GM19328 (cell line): ENCODE results near the gene SKOR1.

Experiments
- ATAC-seq: cut with Tn5 transposase; IDR thresholded peaks from one replicate; pipeline ENCODE4 v1.9.1; 2021; ENCODE audit warnings: mild to moderate bottlenecking, moderate library complexity; ENCODE audit not compliant: unreplicated experiment

Gene SKOR1

DNA sequence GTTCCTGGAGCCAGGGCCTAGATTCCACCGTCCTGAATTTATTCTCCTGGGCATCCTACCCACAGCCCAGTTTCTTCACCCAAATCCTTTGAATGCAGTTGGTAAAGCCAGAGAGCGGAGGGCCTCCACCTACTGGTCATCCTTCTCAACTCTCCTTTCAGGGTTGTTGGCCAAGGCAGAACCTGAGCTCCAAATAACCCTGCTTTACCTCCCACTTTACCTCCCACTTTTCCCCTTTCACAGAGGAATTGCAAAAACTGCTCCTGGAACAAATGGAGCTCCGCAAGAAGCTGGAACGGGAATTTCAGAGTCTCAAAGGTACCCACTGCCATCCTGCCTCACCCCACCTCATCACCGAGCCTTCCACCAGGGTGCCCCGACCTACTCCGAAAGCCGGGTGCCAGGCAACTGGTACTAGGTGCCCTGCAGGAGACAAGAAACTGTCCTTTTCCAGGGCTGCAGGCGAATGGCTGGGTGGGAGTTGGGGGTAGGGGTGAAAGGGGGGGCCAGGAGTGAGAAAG is 6.8 kb downstream of the SKOR1 start:
- no peak for ATAC-seq

DNA sequence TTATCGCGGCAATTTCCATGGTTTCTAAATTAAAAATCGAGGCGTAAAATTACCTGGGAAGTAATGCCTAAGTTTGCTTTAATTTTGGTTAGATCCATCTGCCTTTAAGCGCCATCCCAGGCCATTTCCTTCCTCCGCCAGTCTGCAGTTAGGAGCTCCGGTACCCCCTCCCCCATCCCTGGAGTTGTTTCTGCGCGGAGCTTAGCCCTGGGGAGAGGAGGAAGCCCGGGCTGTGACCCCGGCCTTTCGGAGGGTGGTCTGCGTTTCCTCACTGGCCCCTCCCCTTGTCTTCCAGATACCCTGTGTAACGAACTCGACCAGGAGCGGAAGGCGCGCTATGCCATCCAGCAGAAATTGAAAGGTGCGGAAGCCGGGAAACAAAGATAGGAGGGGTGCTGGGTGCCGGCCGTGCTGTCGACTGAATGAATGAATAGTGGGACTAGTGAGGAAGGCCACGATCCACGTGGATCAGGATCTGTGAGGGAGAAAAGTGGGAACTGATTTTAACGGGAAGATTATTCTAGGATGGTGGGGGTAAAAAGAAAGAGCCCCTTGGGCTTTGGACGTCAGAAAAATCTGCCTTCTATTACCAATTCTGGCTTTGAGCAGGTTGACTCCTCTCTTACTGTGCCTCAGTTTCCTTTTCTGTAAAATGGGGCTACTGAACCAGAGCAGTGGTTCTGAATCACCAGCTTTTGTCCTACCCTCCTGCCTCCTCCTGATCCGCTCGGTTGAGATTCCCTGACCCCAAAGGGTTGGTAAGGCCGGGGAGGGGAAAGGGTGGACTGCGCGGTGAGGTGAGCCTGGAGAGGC is 7.8 kb downstream of the SKOR1 start:
- no peak for ATAC-seq

DNA sequence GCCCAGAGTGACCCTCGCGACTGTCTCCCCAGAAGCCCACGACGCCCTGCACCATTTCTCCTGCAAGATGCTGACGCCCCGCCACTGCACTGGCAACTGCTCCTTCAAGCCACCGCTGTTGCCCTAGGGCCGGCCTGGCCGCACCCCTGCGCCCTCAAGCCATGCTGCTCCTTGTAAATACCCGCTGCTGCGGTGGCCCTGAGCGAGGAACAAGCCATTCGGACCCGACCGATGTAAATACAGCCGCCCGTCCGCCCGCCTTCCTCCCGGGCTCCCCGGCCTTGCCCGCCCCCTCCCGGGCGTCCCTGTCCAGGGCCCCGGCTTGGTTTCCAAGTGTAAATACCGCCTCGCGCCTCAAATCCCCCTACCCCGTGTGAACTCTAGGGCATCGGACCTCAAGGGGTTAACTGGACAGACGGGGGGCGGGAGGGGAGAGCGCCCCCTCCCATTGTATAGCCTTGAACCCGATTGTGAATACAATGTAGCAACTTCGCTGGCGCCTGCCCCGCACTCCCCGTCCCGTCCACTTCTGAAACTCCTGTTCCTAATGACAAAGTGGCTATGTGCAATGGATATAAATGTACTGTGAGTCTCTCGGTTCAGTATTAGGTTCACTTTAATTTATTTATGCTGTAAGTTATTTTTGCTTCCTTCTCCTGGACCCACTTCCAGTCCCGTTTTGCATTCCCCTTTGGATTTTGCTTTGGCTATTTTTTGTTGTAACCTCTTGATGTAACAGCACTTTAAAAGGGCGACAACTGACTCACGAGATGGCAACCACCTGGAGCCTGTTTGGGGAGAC is 8.6 kb downstream of the SKOR1 start:
- no peak for ATAC-seq

DNA sequence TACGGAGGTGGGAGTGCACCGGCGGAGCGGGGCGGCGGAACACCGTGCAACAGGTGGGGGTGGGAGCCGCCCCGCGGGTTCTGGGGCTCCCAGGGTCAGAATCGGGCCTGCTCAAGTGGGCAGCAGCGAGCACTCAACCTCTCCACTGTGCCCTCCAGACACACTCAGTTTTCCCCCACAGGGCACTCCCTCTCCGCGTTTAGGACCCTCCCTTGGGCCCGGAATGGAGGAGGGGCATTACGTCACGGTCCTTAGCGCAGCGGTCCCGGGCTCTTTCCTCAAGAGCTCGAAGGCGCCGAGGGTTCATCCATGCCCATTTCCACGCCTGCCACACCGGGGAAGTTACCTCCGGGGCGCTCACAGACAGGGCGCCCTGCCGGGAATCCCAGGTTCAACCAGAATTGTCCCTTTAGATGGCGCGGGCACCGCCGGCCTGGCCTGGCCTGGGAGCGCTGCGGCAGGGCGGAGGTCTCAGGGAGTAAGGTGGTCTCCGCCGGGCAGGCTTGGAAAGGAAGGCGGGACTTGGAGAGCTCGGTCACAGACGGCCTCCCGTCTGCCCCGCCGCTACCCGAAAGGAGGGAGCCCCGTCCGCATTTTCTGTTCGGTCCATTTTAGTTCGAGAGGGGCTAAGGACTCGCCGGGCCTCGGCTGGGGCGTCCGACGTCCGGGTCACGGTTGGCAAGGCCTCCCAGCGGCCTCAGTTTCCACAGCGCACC is 9.4 kb downstream of the SKOR1 start:
- ATAC-seq = no peak

DNA sequence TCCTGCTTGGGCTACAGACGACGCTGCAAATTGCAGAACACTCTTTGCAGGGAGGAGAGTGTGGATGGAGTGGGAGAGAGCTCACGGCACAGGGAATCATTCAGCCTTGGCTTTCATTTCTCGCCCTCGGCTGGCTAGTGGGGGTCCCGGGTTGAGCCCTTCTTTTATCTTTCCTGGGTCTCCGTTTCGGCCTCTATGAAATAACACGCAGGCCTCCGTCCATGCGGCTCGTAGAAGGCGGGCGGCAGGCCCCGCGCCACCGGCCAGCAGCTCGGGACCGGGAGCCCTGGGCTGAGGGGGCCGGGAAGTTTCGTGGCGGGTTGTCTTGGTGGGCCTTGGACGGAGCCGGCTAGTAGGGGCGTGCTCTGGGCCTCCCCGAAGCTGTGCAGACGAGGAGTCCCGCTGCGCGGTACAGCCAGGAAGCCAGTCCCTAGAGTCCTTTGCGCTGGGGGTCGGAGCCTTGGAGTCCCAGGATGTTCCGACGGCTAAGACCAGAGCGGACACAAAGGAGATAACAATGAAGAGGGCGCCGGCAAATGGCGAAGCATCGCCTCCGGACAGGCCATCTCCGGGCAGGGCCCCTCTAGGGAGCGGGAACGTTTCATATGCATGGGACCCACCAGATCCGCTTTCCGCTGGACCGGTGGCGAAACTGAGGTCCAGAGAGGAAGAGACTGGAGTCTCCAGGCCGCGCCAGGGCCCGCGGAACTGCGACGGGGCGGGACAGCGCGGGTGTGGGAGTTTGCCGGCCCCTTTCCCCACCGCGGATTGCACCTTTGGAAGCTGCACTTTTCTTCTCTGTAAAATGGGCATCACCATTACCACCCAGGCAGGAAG is 10.2 kb downstream of the SKOR1 start:
- no peak for ATAC-seq

DNA sequence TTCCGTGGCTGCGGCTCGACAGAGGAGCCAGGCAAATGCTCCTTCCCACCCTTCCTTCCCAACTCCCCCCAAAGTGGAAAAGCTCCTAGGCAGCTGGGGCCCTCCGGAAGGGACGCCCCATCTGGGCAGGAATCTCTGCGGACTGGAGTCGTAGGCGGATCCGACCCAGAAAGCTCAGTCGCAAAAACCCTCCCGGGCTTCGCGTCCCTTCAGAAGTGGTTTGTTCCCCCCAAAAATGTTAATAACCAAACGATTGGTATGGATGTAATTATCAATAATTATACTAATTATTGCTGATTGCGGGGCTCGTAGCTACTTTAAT is 10.8 kb downstream of the SKOR1 start:
- no peak for ATAC-seq

DNA sequence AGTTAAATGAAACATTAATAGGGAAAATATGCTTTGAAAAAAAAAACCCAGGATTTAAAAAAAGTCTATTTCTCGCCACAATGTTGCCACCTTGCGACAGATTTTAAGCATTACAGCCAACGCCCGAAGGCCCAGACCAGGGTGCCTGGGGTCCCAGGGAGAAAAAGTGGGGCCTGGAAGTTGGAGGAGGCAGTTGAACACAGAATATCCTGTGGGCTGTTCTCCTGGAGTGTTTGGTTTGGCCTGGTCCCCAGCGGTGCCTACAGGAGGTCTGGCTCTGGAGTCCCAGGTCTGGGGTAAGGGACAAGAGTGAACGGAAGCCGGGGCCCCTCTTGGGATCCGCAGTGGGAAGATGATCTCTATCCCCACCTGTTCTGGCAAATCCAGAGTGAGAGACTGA is 11.2 kb downstream of the SKOR1 start:
- no peak for ATAC-seq

DNA sequence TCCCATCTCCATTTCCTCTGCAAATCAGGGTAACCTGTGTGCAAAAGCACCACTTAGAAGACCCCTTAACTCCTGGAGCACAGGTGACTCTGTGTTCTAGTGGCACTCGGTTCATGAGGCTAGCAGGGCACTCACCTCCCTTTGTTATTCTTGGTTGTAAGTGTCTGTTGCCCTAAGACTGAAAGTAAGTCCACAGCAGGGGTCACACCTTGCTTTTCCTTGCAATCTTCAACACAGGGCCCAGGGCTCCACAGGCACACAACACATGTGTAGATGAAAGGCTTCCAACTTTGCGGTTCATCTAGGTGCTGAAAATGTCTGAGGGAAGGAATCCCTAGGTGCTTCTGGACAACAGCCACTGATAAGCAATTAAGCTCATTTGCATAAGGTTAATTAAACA is 11.6 kb downstream of the SKOR1 start:
- ATAC-seq = no peak

DNA sequence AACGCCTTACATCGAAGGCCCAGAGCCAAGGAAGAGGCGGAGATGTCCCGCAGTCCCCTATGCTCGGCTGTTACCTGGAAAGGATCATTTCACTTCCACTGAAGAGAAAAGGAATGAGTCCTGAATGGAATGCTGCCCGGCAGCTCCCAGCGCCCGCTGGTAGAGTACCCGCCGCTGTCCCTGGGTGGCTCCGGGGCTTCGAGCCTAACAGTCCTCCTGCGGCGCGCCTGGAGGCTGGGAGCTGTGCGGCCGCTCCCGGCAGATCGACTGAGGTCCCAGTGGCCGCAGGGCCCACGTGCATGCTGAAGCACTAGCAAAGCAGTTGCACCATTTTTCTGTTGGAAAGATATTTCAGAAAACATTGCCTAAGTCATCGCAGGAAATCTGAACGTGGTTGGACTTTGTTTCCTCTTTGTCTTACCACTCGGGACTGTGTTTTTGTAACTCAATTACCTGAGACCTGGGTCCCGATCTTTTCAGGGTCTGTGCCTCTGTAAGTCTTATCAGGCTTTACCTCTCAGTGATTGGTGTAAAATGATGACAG is 13.6 kb downstream of the SKOR1 start:
- ATAC-seq = no peak

DNA sequence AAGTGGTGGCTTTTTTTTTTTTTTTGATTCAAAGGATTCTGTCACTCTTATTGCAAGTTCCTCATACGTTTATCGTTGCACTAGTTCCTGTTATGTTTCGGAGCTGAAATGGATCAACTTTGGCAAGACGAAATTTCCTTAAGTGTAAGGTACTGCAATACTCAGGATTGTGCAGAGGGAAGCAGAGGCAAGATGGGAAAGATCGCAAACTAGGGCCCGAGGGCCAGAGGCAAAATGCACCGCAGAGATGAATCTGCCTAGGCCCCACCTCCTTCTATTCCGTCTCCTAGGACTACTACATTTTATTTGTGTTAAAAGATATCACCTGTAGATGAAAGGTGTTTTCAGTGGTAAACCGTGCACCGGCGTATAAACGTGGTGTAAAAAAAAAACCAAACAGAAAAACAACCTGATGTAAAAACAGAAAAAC is 14.2 kb downstream of the SKOR1 start:
- no peak for ATAC-seq

DNA sequence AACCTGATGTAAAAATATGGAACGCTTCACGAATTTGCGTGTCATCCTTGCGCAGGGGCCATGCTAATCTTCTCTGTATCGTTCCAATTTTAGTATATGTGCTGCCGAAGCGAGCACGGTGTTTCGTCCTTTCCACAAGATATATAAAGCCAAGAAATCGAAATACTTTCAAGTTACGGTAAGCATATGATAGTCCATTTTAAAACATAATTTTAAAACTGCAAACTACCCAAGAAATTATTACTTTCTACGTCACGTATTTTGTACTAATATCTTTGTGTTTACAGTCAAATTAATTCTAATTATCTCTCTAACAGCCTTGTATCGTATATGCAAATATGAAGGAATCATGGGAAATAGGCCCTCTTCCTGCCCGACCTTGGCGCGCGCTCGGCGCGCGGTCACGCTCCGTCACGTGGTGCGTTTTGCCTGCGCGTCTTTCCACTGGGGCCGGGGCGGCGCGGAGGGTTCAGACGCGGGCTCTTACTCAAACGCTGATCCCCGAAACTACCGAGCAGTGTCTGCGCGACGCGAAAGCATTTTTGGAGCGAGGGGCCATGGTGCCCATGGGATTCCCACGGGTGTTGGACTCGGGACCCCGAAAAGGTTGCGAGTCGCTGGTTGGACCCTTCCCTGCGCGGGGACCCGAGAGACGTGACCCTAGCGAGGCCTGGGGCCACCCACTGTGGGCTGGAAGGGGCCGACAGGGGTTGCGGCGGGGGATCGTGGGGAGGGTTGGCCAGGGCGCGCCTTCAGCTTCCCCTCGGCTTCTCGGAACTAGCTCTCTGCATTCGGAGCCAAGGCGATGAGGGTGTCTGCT is 14.8 kb downstream of the SKOR1 start, which contains the start of gene RNU6-1:
RNU6-1 (minus strand) TSS at position 117 of the 820 bp plus-strand sequence.
- ATAC-seq = peak; percentile 76

DNA sequence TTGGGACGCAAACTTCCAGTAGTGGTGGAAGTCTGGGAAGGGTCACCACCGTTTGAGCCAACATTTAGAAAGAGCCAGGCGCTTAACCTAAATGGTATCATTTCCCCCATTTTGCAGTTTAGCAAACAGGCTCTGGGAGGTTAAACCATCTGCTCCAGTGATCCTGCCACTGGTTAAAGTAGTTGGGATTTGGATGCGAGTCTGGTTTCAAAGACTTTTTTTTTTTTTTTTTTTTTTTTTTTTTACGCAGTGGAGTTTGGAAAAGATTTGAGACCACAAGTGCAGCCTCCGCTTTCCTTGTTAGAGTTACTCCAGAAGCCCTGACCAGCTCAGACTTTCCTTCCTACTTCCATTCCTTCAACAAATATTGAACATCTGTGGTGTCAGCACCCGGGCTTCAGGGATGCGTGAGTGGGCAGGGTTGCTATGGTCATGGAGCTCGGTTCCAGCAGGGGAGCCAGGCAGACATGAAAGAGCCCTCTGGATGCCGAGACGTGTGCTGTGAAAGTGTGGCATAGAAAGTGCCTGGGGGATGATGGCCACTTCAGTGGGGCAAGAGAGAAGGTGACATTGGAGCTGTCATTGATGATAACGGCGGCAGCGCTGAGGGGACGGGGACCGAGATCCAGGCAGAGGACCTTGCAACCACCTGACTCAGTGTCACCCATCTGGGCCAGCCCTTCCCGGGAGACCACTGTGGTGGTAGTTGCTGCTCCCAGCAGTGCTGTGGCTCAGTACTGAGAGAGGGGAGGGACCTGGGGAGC is 15.6 kb downstream of the SKOR1 start:
- ATAC-seq = no peak

DNA sequence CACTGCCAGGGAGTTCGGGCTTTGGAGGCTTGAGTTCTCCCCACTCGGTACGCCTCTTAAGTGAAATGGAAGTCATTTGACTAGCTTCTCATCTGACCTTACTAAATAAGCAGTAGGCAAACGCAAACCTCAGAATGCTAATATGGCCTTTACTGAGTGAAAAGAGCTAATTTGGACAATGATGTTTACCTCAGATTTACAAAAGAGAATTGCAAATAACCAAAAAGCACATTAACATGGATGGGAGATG is 16.1 kb downstream of the SKOR1 start:
- no peak for ATAC-seq

DNA sequence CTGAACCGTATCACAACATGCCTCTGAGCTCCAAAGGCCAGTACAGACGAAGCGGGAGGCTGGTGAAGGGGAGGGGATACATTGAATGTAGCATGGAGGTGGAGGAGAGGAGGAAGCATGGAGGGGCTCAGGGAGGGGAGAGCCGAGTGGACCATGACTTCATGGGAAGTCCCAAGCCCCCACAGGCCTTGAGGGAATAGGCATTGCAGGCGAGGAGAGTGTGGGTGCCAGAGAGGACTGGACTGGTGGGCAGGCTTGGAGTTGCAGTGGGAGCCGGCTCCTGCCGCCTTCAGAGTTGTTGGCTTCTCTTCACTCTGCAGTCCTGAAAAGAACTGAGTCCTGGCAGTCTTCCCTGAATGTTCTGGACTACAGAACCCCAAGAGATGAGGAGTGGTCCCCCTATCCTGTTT is 17.8 kb downstream of the SKOR1 start:
- ATAC-seq = no peak

DNA sequence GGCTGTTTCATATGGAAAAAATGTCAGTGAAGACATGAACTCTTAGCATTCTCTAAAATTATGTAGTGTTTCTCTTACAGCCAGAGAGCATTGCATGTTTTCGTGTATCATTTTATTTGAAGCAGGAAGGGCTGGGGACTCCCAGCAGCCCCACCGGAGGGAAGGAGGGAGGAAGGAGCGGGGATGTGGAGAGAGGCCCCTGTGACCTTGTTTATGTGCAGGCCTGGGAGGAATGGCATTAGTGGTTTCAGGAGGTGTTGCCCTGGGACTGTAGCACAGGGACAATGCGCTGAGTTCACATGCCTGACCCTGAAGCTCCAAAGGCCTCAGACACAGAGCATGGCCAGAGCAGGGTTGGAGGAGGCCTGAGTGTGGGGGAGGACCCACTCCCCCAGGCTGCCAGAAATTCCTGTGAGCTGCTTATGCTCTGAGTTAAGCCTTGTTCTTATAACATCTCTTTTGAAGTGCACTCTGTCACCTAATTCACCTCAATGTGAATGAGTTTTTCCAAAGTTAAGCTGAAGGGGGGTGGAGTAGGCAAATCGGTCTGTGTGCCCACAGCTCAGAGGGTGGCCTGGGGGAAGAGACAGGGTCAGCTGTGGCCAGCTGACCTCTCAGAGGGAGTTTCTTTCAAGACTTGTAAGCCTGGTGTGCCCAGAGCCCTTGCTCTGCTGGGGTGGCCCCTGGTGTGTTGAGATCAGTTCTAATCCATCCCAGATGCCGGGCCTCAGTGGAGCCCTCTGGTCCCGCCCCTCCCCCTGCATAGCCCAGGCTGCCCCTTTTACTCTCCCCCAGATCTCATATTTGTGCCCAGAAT is 18.5 kb downstream of the SKOR1 start:
- ATAC-seq = no peak

DNA sequence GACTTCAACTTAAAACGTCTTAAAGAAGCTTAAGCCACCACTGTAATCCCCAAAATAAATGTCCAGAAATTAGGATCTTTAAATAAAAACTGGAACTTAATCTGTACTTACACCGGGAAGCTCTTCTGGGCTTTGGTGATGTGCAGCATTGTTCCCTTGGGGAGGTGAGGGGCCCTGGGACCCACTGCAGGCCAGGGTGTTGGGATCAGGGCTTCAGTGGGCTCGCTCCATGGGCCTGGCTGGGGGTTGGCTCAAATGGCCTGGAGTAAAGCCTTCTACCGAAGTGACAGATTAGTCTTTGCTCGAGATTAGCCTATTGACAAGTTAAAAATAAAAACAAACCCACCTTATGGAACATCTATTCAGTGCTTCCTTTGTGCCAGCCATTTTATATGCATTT is 20.7 kb downstream of the SKOR1 start:
- no peak for ATAC-seq

DNA sequence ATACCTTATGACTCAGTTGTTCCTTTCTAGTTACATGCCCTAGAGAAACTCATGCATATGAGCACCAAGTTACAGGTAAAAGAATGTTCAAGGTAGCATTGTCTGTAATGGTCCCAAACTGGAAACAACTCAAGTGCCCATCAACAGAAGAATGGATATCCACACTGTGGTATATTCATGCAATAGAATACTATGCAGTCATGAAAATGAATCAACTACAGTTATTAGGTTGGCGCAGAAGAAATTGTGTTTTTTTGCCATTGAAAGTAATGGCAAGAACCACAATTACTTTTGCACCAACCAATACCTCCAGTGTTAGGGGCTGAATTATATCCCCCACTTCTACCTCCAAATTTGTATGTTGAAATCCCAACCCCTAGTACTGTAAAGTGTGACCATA is 24.2 kb downstream of the SKOR1 start:
- no peak for ATAC-seq

DNA sequence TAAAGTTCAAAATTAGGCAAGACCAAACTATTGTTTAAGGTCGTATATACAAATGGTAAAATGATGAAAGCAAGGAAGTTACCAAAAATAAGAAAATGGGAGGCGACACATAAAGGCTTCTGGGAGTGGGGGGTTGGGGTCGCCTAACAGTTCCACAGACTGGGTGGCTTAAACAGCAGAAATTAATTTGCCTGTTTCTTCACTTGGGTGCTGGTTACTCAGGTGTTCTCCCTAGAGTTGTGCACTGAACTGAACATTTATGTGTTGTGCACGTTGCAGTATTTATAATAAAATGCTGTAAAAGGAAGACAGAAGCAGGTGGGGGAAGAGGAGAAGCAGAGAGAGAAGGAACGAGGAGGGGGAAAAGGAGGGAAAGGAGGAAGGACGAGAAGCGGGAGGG is 25.0 kb downstream of the SKOR1 start:
- no peak for ATAC-seq
